Fibroblast of upper back skin (primary cell): ENCODE data around the gene TRIM68.
A peak's percentile ranks its signal among the peaks of the same experiment; 100 is the strongest.

Source experiments
- DNase-seq: peaks from one replicate; pipeline ENCODE4 v3.0.0-alpha.2; 2013

TRIM68 gene, protein sequence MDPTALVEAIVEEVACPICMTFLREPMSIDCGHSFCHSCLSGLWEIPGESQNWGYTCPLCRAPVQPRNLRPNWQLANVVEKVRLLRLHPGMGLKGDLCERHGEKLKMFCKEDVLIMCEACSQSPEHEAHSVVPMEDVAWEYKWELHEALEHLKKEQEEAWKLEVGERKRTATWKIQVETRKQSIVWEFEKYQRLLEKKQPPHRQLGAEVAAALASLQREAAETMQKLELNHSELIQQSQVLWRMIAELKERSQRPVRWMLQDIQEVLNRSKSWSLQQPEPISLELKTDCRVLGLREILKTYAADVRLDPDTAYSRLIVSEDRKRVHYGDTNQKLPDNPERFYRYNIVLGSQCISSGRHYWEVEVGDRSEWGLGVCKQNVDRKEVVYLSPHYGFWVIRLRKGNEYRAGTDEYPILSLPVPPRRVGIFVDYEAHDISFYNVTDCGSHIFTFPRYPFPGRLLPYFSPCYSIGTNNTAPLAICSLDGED

GRCh38 chr11:4607781-4608666, at the start of gene TRIM68:
TRIM68 (minus strand) TSS chr11:4608231; CDS start chr11:4605504, 2,727 bp downstream.
- peak; percentile 97 for DNase-seq

DNA sequence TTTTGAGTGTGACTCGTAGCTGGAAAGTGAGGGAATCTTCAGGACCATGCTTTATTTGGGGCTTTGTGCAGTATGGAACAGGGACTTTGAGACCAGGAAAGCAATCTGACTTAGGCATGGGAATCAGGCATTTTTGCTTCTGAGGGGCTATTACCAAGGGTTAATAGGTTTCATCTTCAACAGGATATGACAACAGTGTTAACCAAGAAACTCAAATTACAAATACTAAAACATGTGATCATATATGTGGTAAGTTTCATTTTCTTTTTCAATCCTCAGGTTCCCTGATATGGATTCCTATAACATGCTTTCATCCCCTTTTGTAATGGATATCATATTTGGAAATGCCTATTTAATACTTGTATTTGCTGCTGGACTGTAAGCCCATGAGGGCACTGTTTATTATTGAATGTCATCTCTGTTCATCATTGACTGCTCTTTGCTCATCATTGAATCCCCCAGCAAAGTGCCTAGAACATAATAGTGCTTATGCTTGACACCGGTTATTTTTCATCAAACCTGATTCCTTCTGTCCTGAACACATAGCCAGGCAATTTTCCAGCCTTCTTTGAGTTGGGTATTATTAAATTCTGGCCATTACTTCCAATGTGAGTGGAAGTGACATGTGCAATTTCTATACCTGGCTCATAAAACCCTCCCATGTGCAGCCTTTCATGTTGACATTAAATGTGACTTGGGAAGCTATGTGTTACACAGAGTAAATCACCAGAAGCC, 46.8 kb upstream of the TRIM68 start:
- DNase-seq: no peak

GRCh38 chr11:4647766-4648165, 39.7 kb upstream of the TRIM68 start:
- no peak for DNase-seq

- DNase-seq: no peak
Observed at GRCh38 chr11:4645974-4646373, 37.9 kb upstream of the TRIM68 start.

DNA sequence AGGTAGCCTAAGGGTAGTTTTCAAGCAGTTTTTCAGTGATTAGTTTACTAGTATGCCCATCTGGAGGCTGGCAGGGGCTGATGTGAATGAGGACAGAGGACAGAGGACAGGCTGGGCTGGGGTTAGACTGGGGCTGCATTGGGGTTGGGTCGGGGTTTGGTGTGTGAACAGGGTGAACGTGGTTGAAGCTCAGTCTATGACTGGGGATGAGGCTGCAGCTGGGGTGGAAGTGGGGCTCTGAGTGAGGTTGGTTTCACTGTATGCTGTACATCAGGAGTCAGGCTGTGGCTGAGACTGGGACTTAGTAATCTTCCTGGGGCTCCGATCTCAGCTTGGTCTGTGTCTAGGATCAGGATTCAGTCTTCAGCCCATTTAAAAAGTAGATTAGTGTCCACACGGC, 36.2 kb upstream of the TRIM68 start:
- no peak for DNase-seq

DNA sequence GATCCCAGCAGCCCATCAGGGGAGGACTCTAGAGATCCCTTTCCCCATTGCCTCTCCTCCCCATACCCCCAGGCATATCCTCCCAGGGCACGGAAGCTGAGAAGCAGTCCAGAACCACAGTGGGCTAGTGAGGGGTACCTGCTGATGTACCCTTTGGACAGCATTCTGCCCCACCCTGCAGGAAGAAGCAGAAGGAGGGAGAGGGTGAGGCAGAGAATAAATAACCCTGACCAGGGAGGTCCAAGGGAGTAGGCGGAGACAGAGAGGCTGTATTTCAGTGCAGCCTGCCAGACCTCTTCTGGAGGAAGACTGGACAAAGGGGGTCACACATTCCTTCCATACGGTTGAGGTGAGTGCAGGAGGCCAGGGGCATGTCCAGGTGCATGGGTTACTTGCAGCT, 35.7 kb upstream of the TRIM68 start, which contains the start of gene OR51E1:
Gene OR51E1, plus strand, starts transcription at position 301 of the 400 bp plus-strand sequence. CDS start 8,545 bp downstream, outside the sequence.
- no peak for DNase-seq

DNA sequence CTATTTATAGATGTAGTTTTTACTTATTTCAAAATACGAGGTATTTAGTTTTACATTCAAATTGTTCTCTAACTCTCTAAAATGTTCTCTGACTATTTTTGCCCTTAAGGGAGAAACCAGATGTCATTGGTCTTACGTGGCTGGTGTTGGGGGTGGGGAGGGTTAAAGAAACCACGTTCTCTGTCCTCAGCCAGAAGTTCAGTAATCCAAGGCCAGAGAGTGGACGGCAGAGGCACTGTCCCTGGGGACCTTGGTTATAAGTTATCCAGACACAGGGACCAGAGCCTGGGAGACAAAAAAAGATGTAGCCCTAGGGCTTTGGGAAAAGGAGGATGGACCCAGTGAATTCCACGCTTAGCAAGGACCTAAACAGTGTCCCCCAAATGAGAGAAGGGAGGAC, 35.0 kb upstream of the TRIM68 start:
- DNase-seq: peak; percentile 9

GRCh38 chr11:4642043-4642442, 34.0 kb upstream of the TRIM68 start:
- no peak for DNase-seq

DNA sequence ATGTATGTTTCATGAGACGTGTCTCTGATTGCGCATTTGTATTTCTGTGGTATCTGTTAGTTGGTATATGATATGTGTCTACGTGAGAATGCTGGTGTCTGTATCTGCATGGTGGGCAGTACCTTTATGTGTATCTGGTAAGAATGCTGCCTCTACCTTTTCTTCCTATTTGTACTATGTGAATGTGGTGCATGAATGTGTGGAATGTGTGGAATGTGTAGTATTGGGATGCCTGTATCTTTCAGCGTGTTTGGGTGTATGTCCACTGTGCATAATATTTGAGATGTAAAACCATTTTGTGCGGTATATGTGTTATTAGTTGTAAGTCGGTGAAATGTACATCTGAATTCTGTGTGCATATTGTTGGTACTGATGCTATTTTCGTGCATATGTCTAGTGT, 33.5 kb upstream of the TRIM68 start:
- peak; percentile 5 for DNase-seq

DNA sequence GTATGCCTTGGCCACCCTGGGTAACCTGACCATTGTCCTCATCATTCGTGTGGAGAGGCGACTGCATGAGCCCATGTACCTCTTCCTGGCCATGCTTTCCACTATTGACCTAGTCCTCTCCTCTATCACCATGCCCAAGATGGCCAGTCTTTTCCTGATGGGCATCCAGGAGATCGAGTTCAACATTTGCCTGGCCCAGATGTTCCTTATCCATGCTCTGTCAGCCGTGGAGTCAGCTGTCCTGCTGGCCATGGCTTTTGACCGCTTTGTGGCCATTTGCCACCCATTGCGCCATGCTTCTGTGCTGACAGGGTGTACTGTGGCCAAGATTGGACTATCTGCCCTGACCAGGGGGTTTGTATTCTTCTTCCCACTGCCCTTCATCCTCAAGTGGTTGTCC, 31.9 kb upstream of the TRIM68 start:
- no peak for DNase-seq

DNA sequence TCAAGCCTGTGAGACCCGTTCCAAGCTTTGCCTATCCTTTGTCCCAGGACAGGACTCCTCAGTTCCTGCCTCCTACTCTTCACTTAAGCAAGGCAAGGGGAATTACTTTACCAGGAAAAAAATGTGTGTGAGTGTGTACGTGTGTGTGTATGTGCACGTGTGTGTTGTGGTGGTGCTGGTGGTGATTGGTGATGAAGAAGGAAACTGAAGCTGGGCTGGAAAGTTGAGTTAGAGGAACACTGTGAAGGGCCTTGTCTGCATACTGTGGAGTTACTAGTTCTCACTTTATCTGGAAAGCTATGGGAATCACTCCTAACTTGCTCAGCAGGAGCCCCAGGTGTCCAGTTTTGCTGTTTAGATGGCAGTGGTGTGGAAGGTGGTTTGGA, 29.6 kb upstream of the TRIM68 start:
- DNase-seq: no peak

DNA sequence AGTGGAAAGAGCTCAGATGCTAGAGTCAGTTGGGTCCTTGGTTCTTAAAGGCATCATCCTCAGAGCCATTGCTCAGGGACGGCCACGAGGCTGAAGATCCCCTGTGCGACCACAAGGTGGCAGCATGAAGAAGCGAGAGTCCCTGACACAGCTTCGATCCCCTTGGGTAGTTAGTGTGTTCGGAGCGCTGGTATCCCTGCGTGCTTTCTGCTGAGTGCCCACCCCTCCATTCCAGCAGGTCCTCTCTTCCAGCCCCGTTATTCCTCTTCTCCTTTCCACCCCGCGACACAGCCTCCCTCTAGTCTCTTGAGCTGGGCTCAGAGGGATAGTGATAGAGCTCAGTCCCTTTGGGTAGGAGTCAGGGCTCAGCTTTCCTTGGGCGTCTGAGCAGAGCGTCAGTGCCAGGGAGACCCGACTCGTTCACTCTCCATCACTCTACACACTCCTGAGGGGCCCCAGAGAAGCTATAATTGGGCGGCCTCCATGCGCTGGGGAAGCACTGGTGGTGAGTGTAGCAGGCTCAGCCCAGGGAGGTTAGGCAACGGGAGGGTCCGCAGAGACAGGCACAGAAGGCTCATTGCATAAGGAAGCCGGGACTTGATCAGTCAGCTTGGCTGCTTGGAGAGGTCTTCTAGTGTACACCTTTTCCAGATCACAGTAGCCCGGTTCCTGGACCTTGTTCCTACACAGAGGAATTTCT, 29.1 kb upstream of the TRIM68 start, which contains the start of gene OR51D1:
Gene OR51D1, plus strand, starts transcription at position 516 of the 700 bp plus-strand sequence. CDS start 2,314 bp downstream, outside the sequence.
- peak; percentile 69 for DNase-seq

DNA sequence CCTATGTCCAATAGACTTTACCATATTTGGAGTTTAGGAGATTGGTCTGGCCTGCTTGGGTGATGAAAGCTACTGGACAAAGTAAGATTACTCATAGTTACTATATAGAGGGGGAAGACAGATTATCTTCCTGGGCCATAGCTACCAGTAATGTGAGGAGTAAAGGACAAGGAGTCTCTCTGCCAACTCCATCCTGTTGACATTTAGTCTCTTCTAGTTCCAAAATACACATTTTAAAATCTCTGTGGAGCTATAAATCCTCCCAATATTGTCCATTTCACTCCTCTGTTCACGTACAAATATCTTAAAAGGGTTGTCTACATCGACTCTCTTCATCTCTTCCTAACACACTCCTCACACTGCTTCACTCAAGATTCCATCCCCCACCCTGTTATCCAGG, 28.1 kb upstream of the TRIM68 start:
- no peak for DNase-seq

DNA sequence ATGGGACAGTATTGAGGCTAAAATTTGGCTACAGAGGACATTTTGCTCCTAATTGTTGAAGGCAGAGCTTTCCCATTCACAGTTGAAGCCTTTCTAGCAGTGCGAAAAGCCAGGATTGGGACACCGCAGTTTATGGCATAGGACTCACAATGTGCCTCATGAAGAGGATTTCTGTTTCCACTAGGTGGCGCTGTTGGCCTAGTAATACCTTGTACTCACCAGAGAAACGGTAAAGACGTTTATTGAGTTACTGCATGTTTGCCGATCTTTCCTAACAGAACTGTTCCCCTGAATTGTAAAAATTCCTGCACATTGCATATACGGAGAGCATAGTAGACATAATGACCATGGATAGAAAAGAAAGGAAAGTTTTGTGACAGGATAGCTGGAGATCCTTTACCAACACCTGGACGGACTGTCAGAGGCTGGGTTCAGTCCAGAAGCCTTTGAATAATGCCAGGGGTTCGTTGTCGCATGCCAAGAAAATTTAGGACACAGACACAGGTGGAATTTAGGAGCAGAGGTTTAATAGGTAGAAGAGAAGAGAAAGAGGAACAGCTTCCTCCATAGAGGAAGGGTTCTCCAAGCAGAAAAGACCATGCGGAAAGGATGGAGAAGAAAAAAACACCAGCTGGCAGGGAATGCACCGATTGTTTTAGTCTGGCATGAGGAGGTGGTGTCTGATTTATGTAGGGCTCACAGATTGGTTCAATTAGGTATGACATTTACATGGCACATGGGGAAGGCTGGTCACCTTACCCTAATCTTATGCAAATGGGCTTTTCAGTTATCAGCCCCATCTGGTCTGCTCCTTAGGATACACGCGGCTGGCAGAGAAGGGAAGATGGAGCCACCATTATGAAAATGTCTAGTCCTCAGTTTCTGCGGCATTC, 18.4 kb upstream of the TRIM68 start:
- peak; percentile 73 for DNase-seq

DNA sequence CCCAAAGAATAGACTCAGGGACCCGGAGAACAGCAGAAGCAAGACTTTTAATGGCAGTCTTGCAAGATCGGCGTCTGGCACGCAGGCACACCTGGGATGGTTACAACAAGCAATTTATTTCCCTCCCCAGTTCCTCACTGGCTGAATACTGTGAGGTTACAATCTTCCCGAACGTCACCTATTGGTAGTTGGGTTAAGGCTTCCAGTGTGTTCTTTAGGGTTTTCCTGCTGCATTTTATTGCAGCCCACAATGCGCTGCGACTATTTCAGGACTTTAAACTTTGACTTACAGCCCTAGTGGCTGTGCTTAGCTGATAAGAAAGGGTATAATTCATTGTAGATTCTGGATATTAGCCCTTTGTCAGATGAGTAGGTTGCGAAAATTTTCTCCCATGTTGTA, 11.5 kb upstream of the TRIM68 start:
- no peak for DNase-seq

DNA sequence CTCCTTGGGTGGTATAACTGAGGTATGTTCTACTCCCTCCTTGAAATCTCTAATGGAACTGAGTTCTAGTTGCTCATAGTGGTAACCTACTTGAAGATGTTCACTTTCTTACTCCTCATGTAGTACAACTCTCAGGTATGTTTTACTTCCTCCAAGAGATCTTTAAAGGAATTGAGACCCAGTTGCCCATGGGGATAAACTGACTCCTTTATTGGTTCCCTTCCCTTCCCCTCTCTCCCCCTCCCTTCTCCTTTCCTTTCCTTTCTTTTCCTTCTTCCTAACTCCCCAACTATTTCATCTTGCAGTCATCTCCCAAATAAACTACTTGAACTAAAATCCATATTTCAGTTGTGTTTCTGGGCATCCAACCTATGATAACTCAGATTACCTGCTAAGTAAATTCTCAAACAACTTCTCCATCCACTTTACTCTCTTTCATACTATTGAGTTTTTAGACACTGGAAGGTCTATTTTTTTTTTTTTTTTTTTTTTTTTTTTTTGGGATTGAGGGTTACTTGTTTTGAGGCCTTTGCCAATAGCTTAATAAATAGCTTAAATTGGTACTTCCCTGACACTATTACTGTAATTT, 7.9 kb upstream of the TRIM68 start:
- DNase-seq: no peak

DNA sequence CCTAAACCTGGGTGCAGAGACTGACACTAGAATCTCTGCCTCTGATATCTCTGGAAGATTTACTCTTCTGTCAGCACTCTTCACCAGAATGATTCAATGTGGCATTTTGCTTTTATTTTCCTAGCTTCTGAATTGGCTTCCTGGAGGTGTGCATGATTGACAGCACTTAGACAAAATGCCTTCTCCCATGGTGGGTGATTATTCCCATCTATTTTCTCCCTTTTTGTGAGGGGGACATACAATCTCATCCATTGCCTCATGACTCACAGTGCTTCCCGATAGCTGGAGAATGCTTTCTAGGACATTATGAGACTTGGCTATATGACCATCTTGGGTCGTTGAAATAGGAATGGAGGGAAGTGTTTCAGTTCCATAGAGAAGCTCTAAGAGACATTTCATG, 4.0 kb upstream of the TRIM68 start:
- DNase-seq: no peak

DNA sequence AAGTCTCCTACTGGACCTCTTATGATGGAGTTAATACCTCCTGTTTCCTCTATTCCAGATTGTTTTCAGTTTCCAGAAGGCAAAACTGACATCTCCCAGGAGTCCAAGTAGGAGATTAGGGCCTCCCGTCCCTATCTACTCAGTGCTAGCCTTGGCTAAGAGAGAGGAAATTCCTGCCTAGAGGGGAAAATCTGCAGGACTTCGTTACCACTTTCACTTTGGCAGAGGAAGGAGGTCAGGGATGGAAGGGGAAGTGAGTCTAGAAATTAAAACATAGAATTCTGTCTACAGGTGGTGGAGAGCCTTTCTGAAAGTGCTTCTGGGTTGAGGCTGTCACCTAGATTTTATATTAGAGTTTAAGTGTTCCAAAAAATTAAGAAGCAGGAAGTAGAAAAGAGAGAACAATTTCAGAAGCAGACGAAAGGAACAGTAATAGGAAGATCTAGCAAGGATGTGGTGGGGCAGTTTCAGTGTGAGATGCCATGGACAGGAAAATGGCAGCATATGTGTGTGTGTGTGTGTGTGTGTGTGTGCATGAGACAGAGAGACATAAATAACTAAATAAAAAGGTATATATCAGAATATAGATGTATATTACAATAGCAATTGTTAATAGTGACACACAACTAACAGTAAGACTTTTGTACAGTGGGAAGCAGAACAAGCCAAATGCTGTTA, 2.4 kb upstream of the TRIM68 start:
- no peak for DNase-seq

DNA sequence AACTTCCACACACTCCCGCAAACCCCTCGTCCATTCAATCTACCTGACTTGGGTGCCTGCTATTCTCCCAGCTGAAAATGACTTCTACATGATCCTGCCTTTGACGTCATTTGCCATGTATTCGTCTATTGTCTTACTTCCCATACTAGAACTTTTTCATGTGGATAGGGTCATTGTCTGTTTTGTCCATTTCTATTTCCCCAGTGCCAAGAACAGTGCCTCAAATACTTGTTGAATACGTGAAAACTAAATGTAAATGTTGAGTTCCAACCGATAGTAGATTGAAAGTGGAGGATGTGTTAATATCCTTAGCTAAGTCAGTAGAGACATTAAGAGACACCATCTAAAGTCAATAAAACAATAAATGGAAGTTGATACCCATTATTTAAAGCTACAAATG, 935 bp downstream of the TRIM68 start:
- no peak for DNase-seq
